Left cardiac atrium (tissue), 4 donors: ENCODE results near the gene CEP295NL. TPM values are rescaled to one million over a fixed set of nuclear protein-coding genes. Genes with fewer than 3 reads are reported as not detected.
"Not testable (repeated sequence)": the region's sequence is repeated elsewhere in the genome, so short reads cannot be mapped to it uniquely, and the experiment has no call there.

Experiments
- ATAC-seq, 2 donors: fragments of 200-7000 bp; cut with Tn5 transposase; one replicate each; pipeline ENCODE4 v1.9.1; 2020; ENCODE audit warnings: mild to moderate bottlenecking in 2 of 2, moderate library complexity in 2 of 2
- DNase-seq: peaks from one replicate; pipeline ENCODE4 v3.0.0-alpha.2; 2020
- intact Hi-C, 2 donors: fragments of 100-400 bp; cut with DNase I; formaldehyde crosslinking; loops; one replicate each; pipeline versions ENCODE4 v1.14.1 to v1.15.1; 2022 to 2023
- total RNA-seq, 2 donors: library from RNA; stranded (reverse); fragmentation: NEBNext Ultra II Directional; extraction: Animal tissue kit (Norgen Biotek cat#: 25700); gene quantifications; one replicate each; pipeline ENCODE4 v1.2.1, GENCODE V29; 2021
- donor health status: DM: no; HTN: yes; CAD: no.
- donor health status: DM: no; HTN: yes; CAD: no; lungs with severe emphysema.
- donor health status: DM: yes; HTN: yes; CAD: no.
- donor health status: Dilated cardiomyopathy.

Gene CEP295NL
- total RNA-seq, 2 donors from 2014 or later = 1.7 to 2.3 TPM

GRCh38 chr17:78882540-78883088, 20.4 kb downstream of the CEP295NL start:
- intact Hi-C loops = loop anchor here in 1 of 2 donors (5.0 kb wide), 1 partner anchor 40 kb away; no protein-coding TSS in a partner anchor
- no peak for DNase-seq
- peak in 1 of 2 donors; percentile 1 for ATAC-seq

GRCh38 chr17:78879635-78880186, 23.3 kb downstream of the CEP295NL start:
- peak; percentile 22 to 32 for ATAC-seq

GRCh38 chr17:78878871-78879527, 24.0 kb downstream of the CEP295NL start:
- DNase-seq (no peak), ATAC-seq (no peak)
- intact Hi-C loops = no loop called here

More at GRCh38 chr17:78879635-78880186, 23.3 kb downstream of the CEP295NL start:
- peak; percentile 85 for DNase-seq
- intact Hi-C loops = loop anchor here in 1 of 2 donors (5.0 kb wide), 1 partner anchor 43 kb away; no protein-coding TSS in a partner anchor

GRCh38 chr17:78878261-78878660, 24.7 kb downstream of the CEP295NL start:
- ATAC-seq (no peak), DNase-seq (no peak)
- intact Hi-C loops = no loop called here

- DNase-seq, ATAC-seq, intact Hi-C loops: not testable (repeated sequence)
Measured at GRCh38 chr17:78876954-78877517, 26.0 kb downstream of the CEP295NL start.

- intact Hi-C loops = no loop called here
- ATAC-seq (no peak), DNase-seq (no peak)
Measured at GRCh38 chr17:78876094-78876597, 26.9 kb downstream of the CEP295NL start.

GRCh38 chr17:78875363-78876093, 27.5 kb downstream of the CEP295NL start:
- ATAC-seq (no peak), DNase-seq (no peak)
- intact Hi-C loops = no loop called here

GRCh38 chr17:78873519-78874340, 29.3 kb downstream of the CEP295NL start:
- intact Hi-C loops = no loop called here
- ATAC-seq (peak; percentile 65 to 67), DNase-seq (no peak)

- no peak for DNase-seq
- no peak for ATAC-seq
- intact Hi-C loops = no loop called here
Measured at GRCh38 chr17:78872486-78872885, 30.5 kb downstream of the CEP295NL start.

- intact Hi-C loops = no loop called here
- ATAC-seq = no peak
- no peak for DNase-seq
Measured at GRCh38 chr17:78870621-78871020, 32.4 kb downstream of the CEP295NL start.

- ATAC-seq (no peak), DNase-seq (no peak)
- intact Hi-C loops = loop anchor here (2.0 to 10.0 kb wide), 2 partner anchors 66 to 102 kb away; no protein-coding TSS in a partner anchor
Measured at GRCh38 chr17:78868391-78868790, 34.6 kb downstream of the CEP295NL start.

GRCh38 chr17:78867046-78867445, 36.0 kb downstream of the CEP295NL start:
- not testable (repeated sequence) for DNase-seq, ATAC-seq
- intact Hi-C loops = loop anchor here in 1 of 2 donors (10.0 kb wide), 1 partner anchor 68 kb away; no protein-coding TSS in a partner anchor

GRCh38 chr17:78865682-78866390, 37.2 kb downstream of the CEP295NL start:
- intact Hi-C loops = loop anchor here in 1 of 2 donors (1.0 to 10.0 kb wide), 2 partner anchors 69 to 105 kb away; no protein-coding TSS in a partner anchor
- ATAC-seq = peak; percentile 71 to 83
- peak; percentile 75 for DNase-seq

GRCh38 chr17:78864117-78864516, 38.9 kb downstream of the CEP295NL start:
- no peak for DNase-seq
- no peak for ATAC-seq
- intact Hi-C loops = loop anchor here in 1 of 2 donors (10.0 kb wide), 1 partner anchor 71 kb away; no protein-coding TSS in a partner anchor

GRCh38 chr17:78862073-78863023, 40.7 kb downstream of the CEP295NL start:
- intact Hi-C loops = loop anchor here in 1 of 2 donors (10.0 kb wide), 1 partner anchor 72 kb away; no protein-coding TSS in a partner anchor
- DNase-seq (peak; percentile 83), ATAC-seq (peak; percentile 77 to 93)

- intact Hi-C loops = loop anchor here in 1 of 2 donors (10.0 kb wide), 1 partner anchor 74 kb away; no protein-coding TSS in a partner anchor
- DNase-seq (no peak), ATAC-seq (no peak)
Measured at GRCh38 chr17:78861229-78861628, 41.8 kb downstream of the CEP295NL start.
